HG03432 (cell line): ENCODE data around the gene SIK2.
A peak's percentile ranks its signal among the peaks of the same experiment; 100 is the strongest.
"Not testable (repeated sequence)": the region's sequence is repeated elsewhere in the genome, so short reads cannot be mapped to it uniquely, and the experiment has no call there.

Experiments used
- ATAC-seq: cut with Tn5 transposase; IDR thresholded peaks from one replicate; pipeline ENCODE4 v1.9.1; 2021; ENCODE audit warnings: mild to moderate bottlenecking, moderate library complexity; ENCODE audit not compliant: unreplicated experiment

SIK2 gene

GRCh38 chr11:111696556-111696955 lies 94.3 kb downstream of the SIK2 start:
- no peak for ATAC-seq

DNA sequence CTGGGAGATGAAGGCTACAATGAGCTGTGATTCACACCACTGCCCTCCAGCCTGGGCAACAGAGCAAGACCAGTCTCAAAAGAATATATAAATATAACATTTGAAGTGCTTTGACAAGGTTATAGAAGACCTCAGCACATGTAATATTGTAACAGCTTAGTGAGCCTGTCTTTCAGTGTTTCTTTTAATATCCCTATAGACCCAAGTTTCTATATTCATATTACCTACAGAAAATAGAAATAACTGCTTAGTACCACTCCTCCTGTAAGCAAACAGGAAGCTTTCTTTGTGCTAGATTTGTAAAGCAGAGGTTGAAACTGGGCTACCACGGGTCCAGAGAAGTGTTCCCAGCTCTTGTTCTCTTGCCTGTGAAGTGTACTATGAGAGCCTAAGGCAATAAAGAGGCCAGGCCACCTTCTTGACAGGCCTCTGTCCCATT lies 95.7 kb downstream of the SIK2 start:
- peak; percentile 69 for ATAC-seq

GRCh38 chr11:111698852-111699559 lies 96.8 kb downstream of the SIK2 start:
- ATAC-seq = no peak

DNA sequence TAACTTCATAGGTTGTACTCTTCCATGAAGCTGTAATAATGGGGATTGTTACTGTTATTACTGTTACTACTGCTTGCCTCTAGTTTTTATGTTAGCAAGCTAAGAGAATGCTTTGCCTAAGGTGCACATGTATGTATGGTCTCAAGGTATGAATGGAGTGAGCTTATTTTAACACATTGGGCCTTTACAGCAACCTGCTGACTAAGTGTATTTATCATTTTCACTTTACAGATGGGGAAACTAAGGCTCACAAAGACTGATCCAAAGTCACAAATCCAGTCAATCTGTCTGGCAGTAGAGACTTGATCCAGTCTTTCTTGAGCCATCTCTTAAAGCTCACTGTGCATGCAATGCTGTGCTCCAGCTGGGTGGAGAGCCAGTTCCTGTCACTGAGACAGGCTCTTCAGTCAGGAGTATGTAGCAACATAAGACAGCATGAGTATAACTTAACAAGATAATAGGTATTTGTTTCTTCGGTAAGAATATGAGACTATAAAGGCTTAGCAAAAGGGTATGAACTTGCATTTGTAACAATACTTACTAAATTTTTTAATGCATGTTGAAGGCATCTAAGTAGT lies 97.4 kb downstream of the SIK2 start:
- ATAC-seq = no peak

GRCh38 chr11:111700162-111700561 lies 97.9 kb downstream of the SIK2 start:
- no peak for ATAC-seq

GRCh38 chr11:111702623-111703022 lies 100.4 kb downstream of the SIK2 start:
- no peak for ATAC-seq

DNA sequence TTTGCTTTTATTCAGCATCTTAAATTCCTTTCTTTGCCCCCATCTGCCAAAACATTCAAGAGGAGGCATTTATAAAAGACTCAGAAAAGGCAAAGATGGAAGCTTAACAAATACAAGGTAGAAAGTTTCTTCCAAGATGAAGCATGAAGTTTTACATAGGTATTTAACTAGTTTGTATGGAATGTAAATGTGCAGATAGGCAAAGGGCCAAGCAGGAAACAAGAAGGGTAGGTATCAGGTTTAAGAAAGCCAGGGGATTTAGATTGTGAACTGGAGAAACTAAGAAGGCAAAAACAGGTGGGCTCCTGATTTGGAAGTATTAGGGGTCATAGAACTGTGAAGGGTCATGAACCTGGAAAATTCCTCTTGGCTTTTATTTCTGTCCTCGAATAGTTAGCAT lies 101.3 kb downstream of the SIK2 start:
- ATAC-seq = no peak

GRCh38 chr11:111707039-111707690 lies 104.9 kb downstream of the SIK2 start:
- ATAC-seq = no peak

- no peak for ATAC-seq
Observed at GRCh38 chr11:111707691-111708067, 105.4 kb downstream of the SIK2 start.

- no peak for ATAC-seq
Observed at GRCh38 chr11:111714522-111714921, 112.3 kb downstream of the SIK2 start.

GRCh38 chr11:111715142-111715816 lies 113.0 kb downstream of the SIK2 start:
- ATAC-seq = no peak

DNA sequence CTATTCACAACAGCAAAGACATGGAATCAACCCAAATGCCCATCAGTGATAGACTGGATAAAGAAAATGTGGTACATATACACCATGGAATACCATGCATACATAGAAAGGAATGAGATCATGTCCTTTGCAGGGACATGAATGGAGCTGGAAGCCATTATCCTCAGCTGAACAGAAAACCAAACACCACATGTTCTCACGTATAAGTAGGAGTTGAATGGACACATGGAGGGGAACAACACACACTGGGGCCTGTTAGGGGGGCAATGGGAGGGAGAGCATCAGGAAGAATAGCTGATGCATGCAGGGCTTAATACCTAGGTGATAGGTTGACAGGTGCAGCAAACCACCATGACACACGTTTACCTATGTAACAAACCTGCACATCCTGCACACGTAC lies 115.4 kb downstream of the SIK2 start:
- not testable (repeated sequence) for ATAC-seq

DNA sequence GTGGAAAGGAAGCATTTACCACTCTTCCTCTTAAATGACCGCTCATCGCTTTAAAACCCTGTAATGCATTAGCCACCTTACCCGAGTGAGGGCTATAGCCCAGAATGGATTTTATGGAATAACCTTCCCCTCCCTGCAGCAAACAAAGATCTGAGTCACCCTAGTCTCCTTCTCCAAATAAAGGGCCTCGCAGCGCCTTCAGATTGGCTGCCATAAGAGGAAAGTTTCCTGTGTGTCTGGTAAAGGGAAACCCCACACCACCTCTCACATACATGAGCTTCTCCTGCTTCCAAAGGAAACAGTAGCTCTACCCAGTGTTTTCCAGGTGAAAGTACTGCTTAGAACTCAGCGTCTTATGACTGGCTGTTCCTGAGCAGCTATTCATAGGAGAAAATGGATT lies 116.2 kb downstream of the SIK2 start:
- ATAC-seq = no peak

GRCh38 chr11:111718859-111719258 lies 116.6 kb downstream of the SIK2 start:
- ATAC-seq = no peak

- ATAC-seq = no peak
Observed at GRCh38 chr11:111719379-111719778, 117.1 kb downstream of the SIK2 start.

GRCh38 chr11:111720801-111721494 lies 118.7 kb downstream of the SIK2 start:
- no peak for ATAC-seq

GRCh38 chr11:111722501-111722900 lies 120.3 kb downstream of the SIK2 start:
- ATAC-seq = no peak

DNA sequence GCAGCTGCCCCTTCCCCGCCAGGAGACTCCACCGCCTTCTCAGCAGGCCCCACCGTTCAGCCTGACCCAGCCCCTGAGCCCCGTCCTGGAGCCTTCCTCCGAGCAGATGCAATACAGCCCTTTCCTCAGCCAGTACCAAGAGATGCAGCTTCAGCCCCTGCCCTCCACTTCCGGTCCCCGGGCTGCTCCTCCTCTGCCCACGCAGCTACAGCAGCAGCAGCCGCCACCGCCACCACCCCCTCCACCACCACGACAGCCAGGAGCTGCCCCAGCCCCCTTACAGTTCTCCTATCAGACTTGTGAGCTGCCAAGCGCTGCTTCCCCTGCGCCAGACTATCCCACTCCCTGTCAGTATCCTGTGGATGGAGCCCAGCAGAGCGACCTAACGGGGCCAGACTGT lies 121.3 kb downstream of the SIK2 start:
- no peak for ATAC-seq

DNA sequence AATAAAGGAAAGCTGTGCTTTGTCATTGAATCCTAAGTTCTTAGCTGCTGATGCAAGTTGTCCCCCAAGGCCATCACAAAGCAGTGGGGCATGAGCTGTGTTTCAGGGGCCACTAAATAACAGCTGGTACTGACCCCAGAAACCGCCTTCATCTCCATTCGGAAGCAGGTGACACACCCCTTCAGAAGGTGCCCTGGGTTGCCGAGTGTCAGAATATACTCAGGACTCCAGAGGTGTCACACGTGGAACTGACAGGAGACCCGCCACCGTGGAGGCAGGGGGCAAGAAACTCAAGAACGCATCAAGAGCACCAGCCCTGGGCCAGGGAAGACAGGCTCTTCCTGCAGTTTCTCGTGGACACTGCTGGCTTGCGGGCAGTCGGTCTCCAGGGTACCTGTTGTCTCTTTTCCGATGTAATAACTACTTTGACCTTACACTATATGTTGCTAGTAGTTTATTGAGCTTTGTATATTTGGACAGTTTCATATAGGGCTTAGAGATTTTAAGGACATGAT lies 122.4 kb downstream of the SIK2 start:
- ATAC-seq = no peak

DNA sequence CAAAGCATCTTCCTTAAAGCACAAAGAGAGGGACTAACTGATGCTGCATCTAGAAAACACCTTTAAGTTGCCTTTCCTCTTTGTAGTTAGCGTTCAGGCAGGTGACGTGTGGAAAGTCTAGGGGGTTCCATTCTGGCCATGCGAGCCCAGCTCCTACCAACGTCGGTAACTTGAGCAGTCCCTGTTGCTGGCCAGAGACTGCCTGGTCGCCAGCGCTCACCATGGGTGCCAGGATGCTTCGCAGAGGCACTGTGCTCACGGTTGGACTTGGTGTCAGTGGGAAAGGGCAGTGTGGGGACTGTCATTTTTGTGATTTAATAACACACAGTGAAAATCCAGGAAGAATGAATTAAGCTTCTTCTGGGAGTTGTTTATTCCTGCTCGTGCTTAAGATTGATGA lies 123.4 kb downstream of the SIK2 start:
- ATAC-seq = no peak

DNA sequence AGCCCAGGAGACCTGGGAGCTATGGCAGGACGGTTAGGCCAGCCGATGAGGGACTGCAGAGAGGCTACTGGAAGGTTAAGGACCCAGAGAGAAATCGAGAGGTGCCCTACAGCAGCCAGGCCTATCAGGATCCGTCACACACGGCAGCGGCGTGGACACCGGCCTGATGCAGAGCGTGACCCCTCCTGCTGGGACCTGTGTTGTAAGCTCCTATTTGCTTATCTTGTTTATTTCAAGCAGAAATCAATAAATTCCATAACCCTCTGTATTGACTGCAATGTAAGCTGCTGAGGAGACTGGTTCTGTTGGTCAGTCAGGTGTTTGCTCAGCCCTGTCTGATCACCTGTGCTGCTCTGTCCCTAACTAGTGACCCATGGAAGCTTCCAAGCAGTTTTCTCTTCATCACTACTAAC lies 124.1 kb downstream of the SIK2 start:
- no peak for ATAC-seq
